SW 1271 (cell line): ENCODE measurements around the gene NPAS3.

ENCODE experiments used
- DNase-seq, 2 experiments: peaks; one replicate each; lab custom pipeline; 2025; lab: John Stamatoyannopoulos, UW

NPAS3 gene

DNA sequence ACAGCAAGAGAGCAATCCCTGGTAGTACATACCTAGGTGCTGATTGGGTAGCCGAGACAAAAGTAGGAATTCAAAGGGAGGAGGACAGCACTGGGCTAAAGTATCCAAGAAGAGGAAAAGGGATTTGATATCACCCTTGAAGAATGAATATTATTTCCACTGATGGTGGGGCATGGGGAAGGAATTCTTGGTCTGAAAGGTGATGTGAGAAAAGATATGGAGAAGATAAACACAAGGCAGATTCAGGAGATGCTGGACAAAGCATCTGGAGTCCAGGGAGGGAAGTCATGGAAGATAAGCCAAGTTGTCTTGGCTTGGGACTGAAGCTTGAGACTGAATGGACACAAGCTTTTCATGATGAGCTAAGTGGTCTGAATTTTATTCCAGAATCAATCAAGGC, 818.2 kb downstream of the NPAS3 start:
- no peak for DNase-seq

GRCh38 chr14:33758547-33758946, 819.9 kb downstream of the NPAS3 start:
- DNase-seq, result no peak

GRCh38 chr14:33762161-33762851, 823.6 kb downstream of the NPAS3 start:
- no peak for DNase-seq

GRCh38 chr14:33764876-33765650, 826.4 kb downstream of the NPAS3 start:
- no peak for DNase-seq

GRCh38 chr14:33767586-33768457, 829.1 kb downstream of the NPAS3 start:
- no peak for DNase-seq

- no peak for DNase-seq
Observed at GRCh38 chr14:33768458-33768830, 829.8 kb downstream of the NPAS3 start.

DNA sequence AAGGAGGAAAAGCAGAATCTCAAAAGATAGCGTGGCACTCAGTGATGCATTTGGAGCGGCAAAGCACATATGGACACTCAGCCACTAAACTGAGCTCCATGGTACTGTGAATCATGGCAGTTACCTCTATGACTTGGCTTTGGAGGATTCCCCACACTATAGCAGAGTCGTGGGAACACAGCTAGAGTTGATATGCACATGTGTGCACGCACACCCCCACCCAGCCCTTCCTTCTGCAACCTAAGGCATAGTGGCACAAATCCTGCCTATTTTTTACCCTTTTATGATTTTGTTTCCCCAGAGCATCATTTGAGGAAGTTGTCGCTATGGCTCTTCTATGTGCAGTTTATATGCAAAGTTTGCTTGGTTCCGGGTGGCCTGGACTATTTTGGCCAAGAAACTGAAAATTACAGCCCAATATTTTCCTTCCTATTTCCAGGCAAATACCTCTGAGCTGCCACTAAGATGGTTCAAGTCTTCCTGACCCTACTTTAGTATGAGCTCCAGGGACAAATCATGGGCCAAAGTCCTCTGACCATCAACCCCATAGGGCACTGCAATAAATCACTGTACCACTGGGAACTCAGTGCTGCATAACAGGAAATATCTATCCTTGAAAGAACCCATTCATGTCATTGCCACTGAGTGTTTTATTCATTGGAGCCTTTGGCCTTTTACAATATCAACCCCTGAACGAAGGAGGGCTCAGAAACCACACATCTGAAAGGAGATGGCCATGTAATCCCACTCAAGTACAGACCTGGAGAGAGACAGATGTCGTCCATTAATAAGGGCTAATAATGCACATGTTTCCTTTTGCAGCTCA, 834.7 kb downstream of the NPAS3 start:
- DNase-seq, result no peak

DNA sequence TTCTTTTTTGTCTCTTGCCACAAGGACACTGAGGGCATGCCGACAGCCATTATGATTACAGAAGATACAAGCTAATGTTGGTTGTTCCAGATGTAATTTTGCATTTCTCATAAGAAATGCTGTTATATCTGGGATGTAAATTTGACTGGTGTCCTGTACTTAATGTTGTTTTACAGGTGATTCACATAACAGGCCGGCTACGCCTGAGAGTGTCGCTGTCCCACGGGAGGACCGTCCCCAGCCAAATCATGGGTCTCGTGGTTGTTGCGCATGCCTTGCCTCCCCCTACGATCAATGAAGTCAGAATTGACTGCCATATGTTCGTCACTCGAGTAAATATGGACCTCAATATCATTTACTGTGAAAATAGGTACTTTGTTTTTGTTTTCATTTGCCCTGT, 835.5 kb downstream of the NPAS3 start:
- DNase-seq, result no peak

GRCh38 chr14:33774723-33775470, 836.2 kb downstream of the NPAS3 start:
- DNase-seq, result no peak

GRCh38 chr14:33776871-33777270, 838.2 kb downstream of the NPAS3 start:
- no peak for DNase-seq

GRCh38 chr14:33777681-33778080, 839.0 kb downstream of the NPAS3 start:
- DNase-seq, result no peak

DNA sequence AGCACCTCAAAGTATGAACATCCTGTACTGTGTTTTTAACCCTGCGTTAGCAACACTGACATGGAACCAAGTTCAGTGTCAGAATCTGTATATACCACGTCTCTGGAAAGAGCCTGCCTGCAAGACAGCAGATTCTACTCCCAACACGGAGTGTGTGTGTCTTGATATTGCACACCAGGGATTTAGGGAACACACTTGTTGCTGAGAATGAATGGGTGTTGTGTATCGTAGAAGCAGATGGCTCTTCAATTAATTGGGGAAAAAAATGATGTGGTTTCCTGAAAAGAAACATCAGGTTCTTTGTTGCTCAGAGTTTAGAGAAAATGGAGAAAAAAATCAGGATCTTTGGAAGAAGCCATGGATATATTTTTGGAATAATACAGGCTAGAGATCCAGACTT, 841.4 kb downstream of the NPAS3 start:
- no peak for DNase-seq

DNA sequence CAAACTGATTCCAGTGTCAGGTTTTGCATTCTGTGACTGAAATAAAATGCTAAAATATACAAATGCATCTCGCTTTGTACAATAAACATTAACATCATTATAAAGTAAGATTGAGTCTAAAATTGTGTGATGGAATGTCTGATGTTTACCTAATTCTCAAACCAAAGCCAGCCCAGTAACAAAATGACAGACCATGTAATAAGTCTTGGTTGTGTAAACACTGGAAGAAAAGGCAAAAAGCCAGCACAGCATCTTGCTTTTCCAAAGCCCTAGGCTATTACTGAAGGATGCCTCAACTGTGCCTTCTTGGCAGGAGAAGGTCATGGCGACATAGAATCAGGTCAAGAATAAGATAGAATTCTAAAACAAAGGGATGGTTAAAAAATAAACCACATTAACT, 842.6 kb downstream of the NPAS3 start:
- no peak for DNase-seq

- no peak for DNase-seq
Observed at GRCh38 chr14:33782923-33783322, 844.2 kb downstream of the NPAS3 start.

GRCh38 chr14:33786091-33786825, 847.6 kb downstream of the NPAS3 start:
- no peak for DNase-seq

DNA sequence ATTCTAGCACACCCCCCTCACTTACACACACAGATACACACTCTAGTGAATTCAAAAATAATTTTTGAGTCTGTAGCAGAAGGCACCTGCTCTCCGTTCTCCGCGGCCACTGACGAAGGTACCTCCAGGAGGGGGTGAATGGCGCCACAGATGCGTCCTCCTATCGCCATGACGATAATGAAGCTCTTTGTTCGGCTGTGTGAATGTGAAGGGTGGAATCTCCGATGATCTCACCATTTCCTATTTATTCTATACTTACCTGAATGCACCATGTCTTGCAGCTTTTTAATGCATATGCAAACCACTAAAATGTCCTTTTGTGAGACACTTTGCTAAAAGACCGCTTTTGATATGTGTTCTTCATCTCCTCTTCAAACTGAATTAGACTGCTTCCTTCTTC, 849.5 kb downstream of the NPAS3 start:
- no peak for DNase-seq

DNA sequence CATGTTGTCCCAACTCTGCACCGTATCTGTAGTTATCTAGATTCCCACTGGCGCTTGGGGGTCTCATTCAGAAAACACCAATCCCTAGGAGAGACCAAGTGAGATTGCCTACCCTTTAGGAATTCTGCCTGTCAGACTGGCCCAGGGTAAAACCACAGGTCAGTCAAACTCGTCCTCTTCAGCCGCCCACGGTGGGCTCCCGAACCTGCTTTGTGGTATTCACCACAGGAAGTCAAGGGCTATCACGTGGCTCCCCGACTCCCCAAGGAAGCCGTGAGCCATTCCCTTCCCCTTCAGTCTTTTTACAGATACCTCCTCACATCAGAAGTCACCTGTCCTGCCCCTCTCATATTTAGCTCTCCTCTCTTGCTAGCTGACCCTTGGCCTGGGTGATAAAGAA, 852.3 kb downstream of the NPAS3 start:
- DNase-seq, result no peak

DNA sequence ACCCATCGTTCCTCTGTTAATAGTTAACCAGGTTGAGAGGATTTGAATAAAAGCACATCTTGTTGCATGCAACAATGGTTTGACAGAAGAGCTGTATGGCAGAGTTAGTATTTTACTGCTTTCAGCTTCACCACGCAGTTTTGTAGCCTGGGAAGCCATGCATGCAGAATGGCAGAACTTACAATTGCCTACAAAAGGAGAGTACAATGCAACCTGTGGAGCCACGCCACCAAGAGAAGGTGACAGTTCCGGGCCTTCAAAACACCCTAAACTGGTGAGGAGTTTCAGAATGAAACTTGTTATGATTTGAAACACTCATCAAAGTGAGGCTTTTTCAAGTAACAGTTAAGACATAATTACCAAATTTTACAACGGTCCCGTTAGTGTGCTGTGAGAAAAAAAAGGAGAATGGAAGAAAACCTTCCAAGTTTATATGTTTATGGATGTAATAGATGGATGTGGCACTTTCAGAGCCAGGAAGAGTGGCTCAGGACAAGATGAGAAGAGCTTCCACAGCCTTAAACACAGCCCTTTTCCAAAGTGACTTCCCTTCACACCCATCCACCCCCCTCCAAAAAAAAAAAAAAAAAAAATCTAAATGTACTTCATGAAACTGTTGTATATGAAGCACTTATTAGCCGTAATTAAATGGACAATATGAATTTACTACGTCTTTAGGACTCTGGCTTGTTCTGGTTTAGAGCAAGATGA, 853.5 kb downstream of the NPAS3 start:
- DNase-seq, result no peak

DNA sequence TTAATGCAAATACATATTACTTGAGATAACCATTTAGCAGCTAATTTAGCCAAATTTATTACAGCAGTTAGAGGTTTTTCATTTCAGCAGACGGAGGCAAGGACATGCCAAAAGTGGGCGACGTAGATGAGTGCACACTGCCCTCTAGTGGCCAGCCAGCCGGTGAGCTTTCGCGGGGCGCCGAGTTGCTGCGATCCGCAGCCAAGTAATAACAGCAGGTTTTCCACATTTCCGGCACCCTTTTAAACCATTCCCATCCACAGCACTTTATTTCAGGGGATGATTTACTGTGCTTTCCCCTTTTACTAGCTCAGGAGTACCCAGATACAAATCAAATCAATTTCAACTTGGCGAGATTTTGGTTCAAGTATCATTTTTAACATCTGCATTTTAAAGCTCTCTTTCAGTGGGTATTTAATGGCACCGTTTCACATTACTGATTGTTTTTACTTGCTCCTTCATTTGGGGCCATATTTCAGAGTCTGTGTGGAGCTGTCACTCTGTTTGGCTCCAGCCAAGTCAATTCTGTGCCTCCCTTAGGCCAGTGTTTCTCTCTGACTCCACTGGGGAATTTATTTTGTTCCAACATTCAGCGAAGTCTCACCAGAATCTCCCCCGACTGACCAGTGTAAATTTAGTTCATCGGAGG, 854.2 kb downstream of the NPAS3 start:
- peak in 1 of 2 experiments; percentile 57 for DNase-seq
